ENCODE measurements around the gene CDKL5.

CDKL5 gene

GRCh38 chrX:18422325-18422724, 3.1 kb upstream of the CDKL5 start:
- no peaks in the 10 kb centered on the region for H3K36me3 ChIP-seq (ENCODE audit: insufficient read depth, low read length)
- H3K9ac ChIP-seq (ENCODE audit: low read depth, low read length), result no peak overlapping the region
- H3K27me3 ChIP-seq (ENCODE audit: insufficient read depth, low read length, poor library complexity), result no peaks in the 10 kb centered on the region
- H2AFZ ChIP-seq (ENCODE audit: low read depth, low read length), result no peak overlapping the region
- DNase-seq, result no peak
- no peak overlapping the region for H3K27ac ChIP-seq (ENCODE audit: low read length)
- peaks cover 20% of the 10 kb centered on the region for H3K4me1 ChIP-seq (ENCODE audit: insufficient read depth, low read length)
- no peak overlapping the region for H3K4me3 ChIP-seq (ENCODE audit: low read depth in 1 of 2, low read length in 2 of 2)
- H3K79me2 ChIP-seq (ENCODE audit: insufficient read depth, low read length), result no peaks in the 10 kb centered on the region
- no peak overlapping the region for H3K4me2 ChIP-seq (ENCODE audit: insufficient read depth, low read length)
- TF ChIP-seq CTCF (IDR thresholded peaks at IDR 0.05; ENCODE audit: borderline replicate concordance, extremely low read depth, low read length, poor library complexity, severe bottlenecking), result no peak
- no peak for TF ChIP-seq EZH2 (IDR thresholded peaks at IDR 0.05; ENCODE audit: borderline replicate concordance, low read depth, low read length, severe bottlenecking)
- no peak for ATAC-seq (ENCODE audit: insufficient read depth, low read depth)
- no peaks in the 10 kb centered on the region for H4K20me1 ChIP-seq (ENCODE audit: insufficient read depth, low read length)
- H3K9me3 ChIP-seq (ENCODE audit: insufficient read depth, low read length, severe bottlenecking), result no peaks in the 10 kb centered on the region

GRCh38 chrX:18422886-18423285, 2.5 kb upstream of the CDKL5 start:
- TF ChIP-seq CTCF (IDR thresholded peaks at IDR 0.05; ENCODE audit: borderline replicate concordance, extremely low read depth, low read length, poor library complexity, severe bottlenecking) (no peak), EZH2 (IDR thresholded peaks at IDR 0.05; ENCODE audit: borderline replicate concordance, low read depth, low read length, severe bottlenecking) (no peak)
- Histone ChIP-seq H3K4me2 (ENCODE audit: insufficient read depth, low read length) (no peak overlapping the region), H2AFZ (ENCODE audit: low read depth, low read length) (no peak overlapping the region), H3K4me1 (ENCODE audit: insufficient read depth, low read length) (peaks cover 20% of the 10 kb centered on the region), H3K36me3 (ENCODE audit: insufficient read depth, low read length) (no peaks in the 10 kb centered on the region), H4K20me1 (ENCODE audit: insufficient read depth, low read length) (no peaks in the 10 kb centered on the region), H3K9ac (ENCODE audit: low read depth, low read length) (no peak overlapping the region), H3K9me3 (ENCODE audit: insufficient read depth, low read length, severe bottlenecking) (no peaks in the 10 kb centered on the region), H3K4me3 (ENCODE audit: low read depth in 1 of 2, low read length in 2 of 2) (no peak overlapping the region), H3K27ac (ENCODE audit: low read length) (no peak overlapping the region), H3K27me3 (ENCODE audit: insufficient read depth, low read length, poor library complexity) (no peaks in the 10 kb centered on the region), H3K79me2 (ENCODE audit: insufficient read depth, low read length) (no peaks in the 10 kb centered on the region)
- DNase-seq, result no peak
- ATAC-seq (ENCODE audit: insufficient read depth, low read depth), result no peak

- ATAC-seq (ENCODE audit: insufficient read depth, low read depth) (peak; percentile 25), DNase-seq (peak; percentile 39)
- H3K9me3 ChIP-seq (ENCODE audit: insufficient read depth, low read length, severe bottlenecking), result no peaks in the 10 kb centered on the region
- H3K4me1 ChIP-seq (ENCODE audit: insufficient read depth, low read length), result peaks cover 20% of the 10 kb centered on the region
- H3K4me3 ChIP-seq (ENCODE audit: low read depth in 1 of 2, low read length in 2 of 2), result peak overlapping the region; percentile 23 to 74; a peak in 3 of 4 replicates
- H4K20me1 ChIP-seq (ENCODE audit: insufficient read depth, low read length), result no peaks in the 10 kb centered on the region
- H3K9ac ChIP-seq (ENCODE audit: low read depth, low read length), result peak overlapping the region; percentile 50
- peak overlapping the region; percentile 10; the same call in 1 of the 2 replicates for H3K27ac ChIP-seq (ENCODE audit: low read length)
- no peaks in the 10 kb centered on the region for H3K36me3 ChIP-seq (ENCODE audit: insufficient read depth, low read length)
- H2AFZ ChIP-seq (ENCODE audit: low read depth, low read length), result peak overlapping the region; percentile 83
- TF ChIP-seq EZH2 (IDR thresholded peaks at IDR 0.05; ENCODE audit: borderline replicate concordance, low read depth, low read length, severe bottlenecking), result no peak
- TF ChIP-seq CTCF (IDR thresholded peaks at IDR 0.05; ENCODE audit: borderline replicate concordance, extremely low read depth, low read length, poor library complexity, severe bottlenecking), result no peak
- peak overlapping the region; percentile 99 for H3K4me2 ChIP-seq (ENCODE audit: insufficient read depth, low read length)
- no peaks in the 10 kb centered on the region for H3K27me3 ChIP-seq (ENCODE audit: insufficient read depth, low read length, poor library complexity)
- no peaks in the 10 kb centered on the region for H3K79me2 ChIP-seq (ENCODE audit: insufficient read depth, low read length)
These were observed 768 bp upstream of the CDKL5 start for GRCh38 chrX:18424482-18425198.
